HG02981 (cell line): ENCODE data around the gene RIN2.
"Not testable (repeated sequence)": the region's sequence is repeated elsewhere in the genome, so short reads cannot be mapped to it uniquely, and the experiment has no call there.

Experiments
- ATAC-seq: cut with Tn5 transposase; IDR thresholded peaks from one replicate; pipeline ENCODE4 v1.9.1; 2021; ENCODE audit warnings: mild to moderate bottlenecking, moderate library complexity; ENCODE audit not compliant: unreplicated experiment

The RIN2 gene

DNA sequence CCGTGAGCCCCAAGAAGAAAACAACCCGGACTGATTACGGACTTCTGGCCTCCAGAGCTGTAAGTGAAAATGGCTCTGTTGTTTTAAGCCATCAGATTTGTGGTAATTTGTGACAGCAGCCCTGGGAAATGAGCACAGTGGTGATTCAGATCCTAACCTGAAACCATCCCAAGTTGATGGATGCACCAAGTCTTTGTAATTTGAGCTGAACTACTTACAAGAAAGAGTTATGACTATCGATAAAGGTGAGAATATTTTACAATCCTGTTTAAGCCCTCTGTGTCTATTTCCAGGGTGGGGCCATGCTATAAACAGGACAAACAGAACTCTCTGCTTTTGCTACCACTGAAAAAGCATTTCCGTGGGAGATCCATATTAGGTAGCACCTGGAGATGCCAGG, 19.1 kb upstream of the RIN2 start:
- ATAC-seq: no peak

DNA sequence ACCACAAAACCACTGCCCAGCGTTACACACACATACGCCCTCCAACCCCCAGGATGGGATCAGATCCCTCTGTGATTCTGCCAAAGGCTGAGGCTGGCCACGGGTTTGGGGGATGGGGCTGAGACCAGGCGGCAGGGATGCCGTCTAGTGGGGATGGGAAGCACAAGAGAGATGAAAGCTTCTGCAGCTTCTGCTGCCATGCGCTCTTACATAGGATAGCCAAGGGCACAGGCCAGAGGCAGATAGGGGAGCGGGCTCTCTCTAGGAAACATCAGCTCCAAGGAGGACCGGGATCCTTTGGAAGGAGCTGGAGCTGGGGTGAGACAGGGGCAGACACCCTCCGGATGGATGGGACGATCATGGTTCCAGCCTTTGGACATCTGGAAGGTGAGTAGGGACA, 18.7 kb upstream of the RIN2 start:
- no peak for ATAC-seq

DNA sequence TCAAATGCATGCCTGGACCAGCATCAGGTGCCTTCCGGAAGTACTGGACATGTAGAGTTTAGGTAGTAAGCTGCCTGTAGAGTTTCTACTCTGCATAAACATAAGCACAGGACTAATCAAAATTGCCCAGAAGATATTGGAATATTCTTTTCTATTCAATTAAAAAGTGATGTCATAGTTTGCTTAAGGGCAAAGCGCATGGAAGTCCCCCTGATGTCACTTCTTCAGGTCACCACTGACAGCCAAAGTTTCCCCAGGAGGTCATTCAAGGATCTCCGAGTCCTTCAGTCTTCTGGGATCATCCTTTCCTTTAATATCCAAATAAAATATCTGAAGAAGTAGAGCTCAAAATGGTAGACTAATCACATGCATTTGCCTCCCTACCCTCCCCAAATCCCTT, 17.5 kb upstream of the RIN2 start:
- ATAC-seq: no peak

DNA sequence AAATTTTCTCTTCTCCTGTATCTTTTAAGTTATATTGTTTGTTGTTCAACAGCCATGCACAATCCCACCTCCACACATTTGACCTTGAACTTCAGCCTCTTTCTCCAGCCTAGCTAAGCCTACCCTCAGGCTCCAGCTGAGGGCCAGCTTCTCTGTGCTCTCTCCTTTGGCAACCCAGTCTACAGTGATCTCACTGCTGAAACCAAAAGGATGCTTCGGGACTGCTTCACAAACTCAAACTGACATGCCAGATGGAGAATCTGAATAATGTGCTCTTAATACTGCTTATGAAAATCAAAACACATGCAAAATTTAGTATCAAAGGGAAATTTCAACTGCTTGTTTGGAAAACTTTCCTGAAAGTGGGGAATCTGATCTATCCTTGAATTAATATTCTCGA, 16.1 kb upstream of the RIN2 start:
- no peak for ATAC-seq

DNA sequence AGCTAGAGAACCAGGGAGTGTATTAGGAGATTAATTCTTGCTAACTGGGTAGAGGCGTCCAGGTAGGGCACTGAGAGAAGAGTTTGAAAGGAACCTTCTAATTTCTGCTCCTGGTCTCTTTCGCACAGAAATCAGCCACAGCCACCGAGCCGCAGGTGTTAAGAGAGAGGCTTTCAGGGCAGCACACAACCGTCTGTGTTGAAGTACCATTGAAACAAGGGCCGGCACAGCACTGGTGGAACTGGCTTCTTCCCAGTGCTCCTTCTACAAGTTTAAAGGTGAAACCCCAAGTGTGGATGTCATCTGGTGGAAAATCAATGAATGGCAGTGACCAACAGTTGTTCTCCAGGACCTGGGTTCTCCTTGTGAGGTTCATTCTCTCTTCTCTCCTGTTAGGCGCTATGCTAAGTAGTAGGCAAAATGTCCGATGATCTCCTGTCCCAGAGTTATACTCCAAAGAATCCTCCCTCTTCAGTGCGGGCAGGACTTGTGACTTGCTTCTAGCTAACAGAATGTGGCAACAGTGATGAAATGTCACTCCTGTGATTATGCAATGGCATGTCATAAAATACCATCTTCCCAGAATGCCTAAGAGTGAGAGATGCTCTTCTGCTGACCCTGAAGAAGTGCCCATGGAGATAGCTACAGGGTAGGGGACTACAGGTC, 15.0 kb upstream of the RIN2 start:
- no peak for ATAC-seq

DNA sequence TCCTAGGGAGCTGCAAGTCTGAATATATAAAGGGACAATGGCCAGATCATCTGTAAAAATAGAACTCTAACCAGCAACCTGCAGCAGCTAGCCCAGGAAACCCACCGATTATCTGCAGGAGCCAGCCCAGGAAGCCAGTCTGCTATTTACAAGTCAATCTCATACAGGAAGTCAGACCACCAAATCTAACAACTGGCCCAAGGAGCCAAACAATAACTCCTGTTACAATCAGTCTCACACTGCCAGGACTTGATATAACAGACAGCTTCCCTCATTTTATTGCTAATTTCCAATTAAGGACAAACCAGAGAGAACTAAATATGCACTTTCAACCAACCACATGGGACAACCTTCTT, 14.4 kb upstream of the RIN2 start:
- no peak for ATAC-seq

DNA sequence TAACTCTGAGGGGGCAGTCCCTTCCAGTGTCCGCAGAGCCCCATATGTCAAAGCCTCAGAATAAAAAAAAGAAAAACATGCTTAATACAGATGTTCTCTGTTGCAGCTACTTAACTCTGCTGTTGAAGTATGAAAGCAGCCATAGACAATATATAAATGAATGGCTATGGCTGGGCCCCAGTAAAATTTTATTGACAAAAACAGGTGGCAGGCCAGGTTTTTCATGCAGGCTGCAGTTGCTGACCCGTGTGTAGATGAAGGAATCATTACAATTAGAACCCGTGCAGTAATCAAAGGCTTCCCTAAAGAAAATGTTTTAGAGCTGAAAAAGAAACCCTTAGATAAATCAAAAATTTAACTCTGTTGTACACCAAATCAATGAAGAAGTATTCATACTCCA, 13.0 kb upstream of the RIN2 start:
- ATAC-seq: no peak

DNA sequence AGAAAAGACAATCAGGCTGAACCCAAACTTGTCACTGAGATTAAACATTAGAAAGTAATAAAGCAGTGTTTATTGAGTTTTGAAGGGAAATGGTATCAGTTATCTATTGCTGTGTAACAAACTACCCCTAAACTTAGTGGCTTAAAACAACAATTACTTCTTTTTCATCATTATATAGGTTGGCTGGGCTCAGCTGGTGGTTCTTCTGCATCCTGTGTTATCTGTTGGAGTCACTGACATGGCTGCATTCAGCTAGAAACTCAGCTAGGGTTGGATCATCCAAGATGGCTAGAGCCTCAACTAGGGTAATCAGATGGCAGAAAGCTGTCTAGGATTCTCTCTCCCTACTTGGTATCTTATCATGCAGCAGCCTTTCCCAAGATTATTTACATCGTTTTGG, 12.5 kb upstream of the RIN2 start:
- ATAC-seq: no peak

DNA sequence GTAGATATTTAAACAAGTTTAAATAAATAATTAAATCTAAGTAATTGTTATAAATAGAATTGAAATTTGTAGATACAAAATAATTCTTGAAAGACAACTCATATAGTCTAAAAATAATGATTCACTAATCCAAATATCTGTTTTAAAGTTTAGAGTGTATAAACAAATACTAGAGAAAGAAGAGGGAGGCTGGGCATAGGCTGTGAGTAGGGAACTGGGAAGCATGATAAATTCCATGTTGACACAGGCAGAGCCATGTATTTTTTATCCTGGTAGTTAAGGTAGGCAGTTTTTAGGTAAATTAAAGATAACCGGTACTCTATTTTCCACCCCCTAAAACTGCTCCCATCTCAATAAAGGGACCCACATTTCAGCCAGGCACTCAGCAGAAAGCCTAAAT, 11.7 kb upstream of the RIN2 start:
- ATAC-seq: no peak

DNA sequence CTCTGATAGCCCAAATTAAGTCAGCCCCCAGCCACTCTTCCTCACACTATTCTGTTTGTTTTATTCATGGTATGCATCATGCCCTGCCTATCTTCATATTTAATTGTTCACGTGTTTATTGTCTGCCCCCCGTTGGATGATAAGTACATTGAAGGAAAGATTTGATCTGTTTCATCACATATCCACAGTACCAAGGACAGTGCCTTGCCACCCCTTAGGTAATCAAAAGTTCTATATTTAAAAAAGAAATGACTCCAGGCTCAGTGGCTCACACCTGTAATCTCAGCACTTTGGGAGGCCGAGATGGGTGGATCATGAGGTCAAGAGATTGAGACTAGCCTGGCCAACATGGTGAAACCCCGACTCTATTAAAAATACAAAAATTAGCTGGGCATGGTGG, 10.2 kb upstream of the RIN2 start:
- no peak for ATAC-seq

DNA sequence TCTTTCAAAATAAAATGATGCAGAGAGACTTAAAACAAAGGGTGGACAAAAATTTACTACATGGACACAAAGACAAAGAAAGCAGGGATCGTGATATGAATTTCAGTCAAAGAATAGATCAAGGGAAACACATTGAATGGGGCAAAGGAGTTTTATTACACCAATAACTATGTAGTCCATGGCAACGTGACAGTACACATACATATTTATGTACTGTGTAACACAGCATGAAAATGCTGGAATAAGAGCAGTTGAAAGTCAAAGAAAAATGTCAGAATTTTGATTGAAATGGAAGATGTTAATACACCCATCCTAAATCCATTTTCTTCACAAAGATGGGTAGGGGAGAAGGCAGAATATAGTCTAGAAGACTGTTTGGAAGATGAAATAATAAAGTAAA, 9.4 kb upstream of the RIN2 start:
- ATAC-seq: no peak

DNA sequence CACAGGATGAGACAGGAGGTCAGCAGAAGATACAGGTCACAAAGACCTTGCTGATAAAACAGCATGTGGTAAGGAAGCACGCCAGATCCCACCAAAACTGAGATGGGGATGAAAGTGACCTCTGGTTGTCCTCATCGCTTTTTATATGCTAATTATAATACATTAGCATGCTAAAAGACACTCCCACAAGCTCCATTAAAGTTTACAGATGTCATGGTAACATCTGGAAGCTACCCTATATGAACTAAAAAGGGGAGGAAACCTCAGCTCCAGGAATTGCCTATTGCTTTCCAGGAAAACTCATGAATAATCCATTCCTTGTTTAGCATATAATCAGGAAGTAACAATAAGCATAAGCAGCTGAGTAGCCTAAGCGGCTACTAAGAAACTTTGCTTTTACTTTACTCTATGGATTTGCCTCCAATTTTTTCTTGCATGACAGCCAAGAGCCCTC, 8.4 kb upstream of the RIN2 start:
- no peak for ATAC-seq

DNA sequence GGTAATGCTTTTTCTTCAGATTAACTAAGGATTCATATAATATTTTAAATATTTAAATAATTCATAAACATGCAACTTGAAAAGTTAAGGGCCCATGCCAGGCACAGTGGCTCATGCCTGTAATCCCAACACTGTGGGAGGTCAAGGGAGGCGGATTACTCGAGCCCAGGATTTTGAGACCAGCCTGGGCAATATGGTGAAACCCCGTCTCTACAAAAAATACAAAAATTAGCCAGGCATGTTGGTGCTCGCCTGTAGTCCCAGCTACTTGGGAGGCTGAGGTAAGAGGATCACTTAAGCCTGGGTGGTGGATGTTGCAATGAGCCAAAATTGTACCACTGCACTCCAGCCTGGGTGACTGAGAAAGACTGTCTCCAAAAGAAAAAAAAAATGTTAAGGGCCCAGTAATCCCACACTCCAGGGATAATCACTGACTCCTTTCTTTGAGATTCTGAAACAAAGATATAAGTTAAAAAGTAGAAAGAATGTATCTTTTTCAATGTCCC, 7.9 kb upstream of the RIN2 start:
- ATAC-seq: no peak

DNA sequence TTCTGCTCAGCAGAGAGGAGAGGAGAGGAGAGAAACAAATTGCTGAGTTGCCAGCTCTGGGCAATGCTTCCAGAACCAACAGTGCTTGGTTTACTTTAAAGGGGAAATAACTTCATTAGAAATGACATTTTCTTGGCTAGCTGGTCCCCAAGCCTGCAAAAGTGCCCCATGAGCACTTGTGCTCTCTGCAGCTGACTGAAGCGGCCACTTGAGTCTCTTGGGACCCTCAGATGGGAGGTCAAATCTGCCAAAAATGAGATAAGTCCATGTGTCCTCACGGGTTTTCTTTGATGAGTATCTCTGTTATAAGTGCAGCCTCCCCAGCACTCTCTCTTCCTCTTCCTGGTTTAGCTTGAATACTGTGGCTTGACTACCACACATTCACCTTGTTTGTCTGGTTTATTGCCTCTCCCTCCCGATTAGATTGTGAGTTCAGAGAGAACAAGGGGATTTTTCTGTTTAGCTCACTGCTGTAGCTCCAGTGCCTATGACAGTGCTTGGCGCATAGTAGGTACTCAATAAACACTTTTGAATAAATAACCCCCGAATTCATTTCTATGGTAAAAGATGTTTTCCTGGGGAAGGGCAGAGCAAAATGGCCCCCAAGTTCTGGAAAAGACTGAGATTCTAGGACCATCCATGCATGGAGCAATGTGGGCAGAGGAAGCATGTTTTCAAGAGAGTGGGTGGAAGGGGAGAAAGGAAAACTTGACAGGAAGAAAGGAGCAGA, 7.0 kb upstream of the RIN2 start:
- no peak for ATAC-seq

DNA sequence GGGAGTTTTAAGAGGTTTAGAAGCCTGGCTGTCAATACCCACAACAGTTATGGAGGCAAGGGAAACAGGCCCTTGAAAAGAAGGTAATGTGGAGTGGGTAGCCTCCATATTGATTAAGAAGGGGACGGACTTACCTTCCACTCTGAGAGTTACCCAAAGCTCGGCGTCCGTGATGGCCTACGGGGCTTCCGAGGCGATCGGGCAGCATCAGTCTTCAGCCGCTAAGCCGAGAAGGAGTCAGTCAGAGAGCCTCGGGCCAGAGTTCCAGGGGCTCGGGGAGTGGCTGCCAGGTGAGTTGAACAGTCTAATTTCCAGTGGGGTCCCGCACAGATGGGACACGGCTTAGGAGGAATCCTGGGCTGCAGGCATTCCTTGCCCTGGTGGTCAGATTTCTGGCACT, 3.9 kb upstream of the RIN2 start:
- not testable (repeated sequence) for ATAC-seq

DNA sequence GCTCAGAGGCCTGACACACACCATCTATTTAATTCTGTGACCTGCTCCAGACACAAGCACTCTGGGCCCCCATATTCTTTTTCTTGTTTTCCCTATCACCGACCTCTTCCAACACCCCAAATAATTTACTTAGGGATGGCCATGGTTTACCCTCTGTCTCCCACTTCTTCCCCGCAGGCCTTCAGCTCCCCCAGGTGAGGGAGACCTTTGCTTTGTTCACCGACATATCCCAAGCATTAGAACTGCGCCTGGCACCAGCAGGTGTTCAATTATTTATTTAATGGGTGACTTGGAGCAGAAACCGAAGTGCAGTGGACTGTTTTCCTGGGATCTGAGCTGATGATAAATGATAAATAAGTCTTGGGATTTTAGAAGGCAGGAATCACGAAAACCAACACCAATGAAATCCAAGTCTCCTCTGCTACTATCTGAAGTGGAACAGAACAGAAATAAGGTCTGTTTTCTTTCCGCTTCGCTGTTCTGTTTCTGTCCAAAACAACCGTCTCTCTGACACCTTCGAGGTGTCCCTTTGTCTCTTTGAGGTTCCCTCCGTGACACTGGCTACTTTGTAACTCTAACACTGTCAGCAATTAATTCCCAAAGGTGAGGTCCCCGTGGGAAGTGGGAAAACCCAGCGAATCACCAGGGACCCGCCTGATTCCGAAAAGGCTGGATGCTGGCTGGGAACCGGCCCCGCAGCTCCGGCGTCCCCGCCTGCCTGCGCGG, 1.1 kb upstream of the RIN2 start:
- ATAC-seq: no peak

DNA sequence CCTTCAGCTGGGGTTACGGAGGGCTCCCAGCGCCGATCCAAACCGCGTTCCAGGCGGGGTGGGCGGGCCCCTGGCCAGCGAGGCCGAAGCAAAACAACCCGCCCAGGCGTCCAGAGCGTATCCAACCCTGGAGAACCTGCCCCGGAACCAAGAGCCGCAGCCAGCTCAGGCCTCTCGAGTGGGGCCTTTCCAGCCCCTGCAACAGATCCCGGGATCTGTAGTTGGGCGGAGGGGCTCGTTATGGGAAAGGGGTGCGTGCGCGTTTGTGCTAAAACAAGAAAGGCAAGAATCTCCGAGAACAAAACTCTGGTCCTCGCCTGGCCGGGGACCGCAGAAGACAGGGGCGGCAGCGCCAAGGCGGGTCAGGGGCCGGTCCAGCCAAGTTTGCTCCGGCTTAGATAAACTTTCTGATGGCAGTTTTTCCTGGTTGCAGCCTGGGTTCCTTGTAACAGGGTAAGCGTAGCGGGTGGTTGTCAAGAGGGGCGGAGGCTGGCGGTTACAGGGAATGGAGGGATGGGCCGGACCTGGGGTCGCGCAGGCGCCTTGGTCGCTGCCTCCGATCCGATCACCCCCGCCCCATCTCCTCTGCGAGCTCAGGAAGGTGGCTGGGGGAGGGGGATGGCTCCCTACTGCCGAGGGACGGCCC, 448 bp upstream of the RIN2 start:
- no peak for ATAC-seq

DNA sequence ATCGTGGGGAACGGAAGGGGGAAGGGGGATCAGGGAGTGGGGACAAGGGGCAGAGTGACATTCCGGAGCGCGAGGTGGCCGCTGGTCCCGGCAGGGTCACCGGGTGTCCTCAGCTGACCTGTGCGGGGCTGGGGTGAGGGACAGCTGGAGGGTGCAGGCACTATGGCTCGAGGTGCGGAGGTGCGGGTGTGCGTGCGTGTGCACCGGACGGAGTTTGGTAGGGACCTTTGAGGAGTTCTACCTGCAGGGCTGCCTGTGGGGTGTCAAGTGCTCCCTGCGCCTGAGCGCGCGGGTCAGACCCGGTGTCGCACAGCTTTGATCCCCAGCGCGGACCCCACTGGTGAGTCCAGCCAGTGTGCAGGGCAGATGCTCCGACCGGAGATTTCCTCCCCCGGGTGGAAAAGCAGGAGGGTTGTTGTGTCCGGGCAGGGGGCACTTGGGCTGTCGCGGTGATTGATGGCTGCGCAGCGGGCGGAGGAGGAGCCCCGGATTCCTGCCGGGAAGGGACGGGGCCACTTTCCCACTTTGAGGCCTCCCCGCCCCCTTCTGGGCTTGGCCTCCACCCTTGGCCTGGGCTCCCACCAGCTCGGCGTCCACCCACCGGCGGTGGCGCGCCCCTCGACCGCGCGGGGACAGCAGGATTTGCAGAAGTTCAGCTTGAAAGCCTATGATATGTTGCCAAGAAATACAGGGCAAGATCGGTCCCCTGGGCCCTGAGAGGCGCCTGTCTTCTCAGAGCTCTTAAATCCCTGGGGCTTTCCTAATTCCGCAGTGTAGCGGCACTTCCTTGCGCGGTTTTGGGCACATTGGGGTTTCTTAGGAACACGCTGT, 658 bp downstream of the RIN2 start:
- no peak for ATAC-seq

DNA sequence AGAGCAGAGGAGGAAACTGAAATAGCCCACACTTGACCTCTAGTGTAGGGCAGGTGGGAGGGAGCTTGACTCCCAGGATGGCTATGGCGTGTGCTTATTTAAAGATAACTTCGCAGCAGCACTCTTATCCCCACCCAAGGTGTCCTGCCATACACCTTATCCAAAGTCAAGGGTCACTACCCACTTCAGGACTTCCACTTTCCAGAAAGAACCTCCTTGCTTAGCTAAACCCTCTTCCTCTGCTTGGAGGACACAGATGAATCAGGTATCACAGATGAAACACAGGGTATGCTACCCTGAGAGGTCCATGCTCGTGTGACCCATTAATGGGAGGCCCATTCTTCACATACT, 2.3 kb downstream of the RIN2 start:
- no peak for ATAC-seq

DNA sequence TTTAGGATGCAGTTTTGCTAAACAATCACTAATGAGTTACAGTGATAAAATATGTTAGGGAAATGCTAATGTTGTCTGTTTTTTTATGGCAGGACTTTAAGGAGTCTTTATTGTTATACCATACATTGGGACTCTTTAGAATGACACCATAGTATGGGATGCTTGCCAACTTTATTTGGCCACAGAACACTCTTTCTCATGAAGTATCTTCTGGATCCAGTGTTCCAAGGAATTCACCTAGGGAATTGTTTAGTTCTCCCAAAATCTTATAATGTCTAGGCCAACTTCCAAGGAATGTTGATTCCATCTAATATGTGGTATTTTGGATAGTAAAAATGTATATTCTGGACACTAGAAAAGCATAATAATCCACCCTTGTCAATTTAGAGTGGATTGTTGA, 3.3 kb downstream of the RIN2 start:
- ATAC-seq: no peak

DNA sequence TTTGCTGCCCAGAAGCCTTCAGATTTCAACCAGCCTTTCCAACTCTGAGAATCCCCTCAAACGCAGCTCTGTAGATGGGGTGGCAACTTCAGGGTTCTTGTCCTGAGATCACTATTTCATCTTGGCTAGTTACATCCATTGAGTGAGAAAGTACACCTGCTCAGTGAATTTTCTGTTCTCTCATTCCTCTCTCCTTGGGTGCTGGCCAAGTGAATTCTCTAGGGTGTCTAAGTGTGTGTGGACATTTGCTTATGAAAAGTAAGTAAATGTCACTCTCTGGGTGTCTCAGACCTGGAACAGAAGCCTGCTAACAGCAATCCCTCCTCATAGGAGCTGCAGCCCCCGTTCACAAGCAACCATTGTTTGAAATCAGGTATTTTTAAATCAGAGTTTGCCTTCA, 3.8 kb downstream of the RIN2 start:
- no peak for ATAC-seq
